Measurements from ENCODE around the gene AMFR.

DNA sequence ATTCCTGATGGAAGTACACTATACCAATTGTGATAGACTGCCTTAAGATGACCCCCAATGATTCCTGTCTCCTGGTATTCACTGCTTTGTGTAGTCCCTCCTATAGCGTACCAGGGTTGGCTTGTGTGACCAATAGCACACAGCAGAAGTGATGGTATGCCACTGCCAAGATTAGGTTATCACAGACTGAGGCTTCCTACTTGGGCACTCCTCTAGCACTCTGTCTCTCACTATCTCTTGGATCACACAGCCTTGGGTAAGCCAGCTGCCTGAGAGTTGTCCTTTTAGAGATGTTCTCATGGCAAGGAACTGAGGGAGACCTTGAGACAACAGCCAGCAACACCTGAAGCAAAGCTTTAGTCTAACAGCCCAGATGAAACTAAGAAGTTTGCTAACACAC, 12.7 kb upstream of the AMFR start:
- TF ChIP-seq ZNF274 (IDR thresholded peaks at IDR 0.05; ENCODE audit: low read depth, low read length) = no peak
- TF ChIP-seq SUZ12 (IDR thresholded peaks at IDR 0.05; ENCODE audit: extremely low read depth, insufficient read depth, insufficient read length) = no peak
- no peak for TF ChIP-seq YY1 (IDR thresholded peaks at IDR 0.05; ENCODE audit: insufficient read depth, insufficient read length)
